Endothelial cell (in vitro differentiated cells): ENCODE results near the gene COL13A1. TPM values are rescaled to one million over a fixed set of nuclear protein-coding genes. Genes with fewer than 3 reads are reported as not detected.

Experiments
- DNase-seq: peaks from one replicate; pipeline ENCODE4 v3.0.0; 2021; ENCODE audit warnings: low spot score
- H3K27ac Mint-ChIP-seq: one replicate; pipeline ENCODE4 v1.8.0; 2021; ENCODE audit warnings: mixed read lengths, inconsistent platforms; ENCODE audit not compliant: unreplicated experiment
- H3K27me3 Mint-ChIP-seq: one replicate; pipeline ENCODE4 v1.8.0; 2021; ENCODE audit warnings: mild to moderate bottlenecking, moderate library complexity, mixed read lengths, inconsistent platforms; ENCODE audit not compliant: unreplicated experiment
- H3K36me3 Mint-ChIP-seq: one replicate; pipeline ENCODE4 v1.8.0; 2021; ENCODE audit warnings: mild to moderate bottlenecking, low read depth, mixed read lengths, inconsistent platforms; ENCODE audit not compliant: unreplicated experiment
- H3K4me1 Mint-ChIP-seq: one replicate; pipeline ENCODE4 v1.8.0; 2021; ENCODE audit warnings: mild to moderate bottlenecking, mixed read lengths, inconsistent platforms; ENCODE audit not compliant: unreplicated experiment
- H3K4me3 Mint-ChIP-seq: one replicate; pipeline ENCODE4 v1.8.0; 2021; ENCODE audit warnings: mild to moderate bottlenecking, mixed read lengths, inconsistent platforms; ENCODE audit not compliant: unreplicated experiment
- H3K9me3 Mint-ChIP-seq: one replicate; pipeline ENCODE4 v1.8.0; 2021; ENCODE audit warnings: mixed read lengths, inconsistent platforms; ENCODE audit not compliant: unreplicated experiment
- CTCF ChIP-seq: fragments of 200-600 bp; sonication (generic); IDR thresholded peaks from one replicate; pipeline ENCODE4 v1.5.0; 2021; ENCODE audit warnings: antibody characterized with exemption; ENCODE audit not compliant: unreplicated experiment
- total RNA-seq: library from RNA; stranded (reverse); fragmentation: NEBNext Ultra II Directional; extraction: Animal tissue kit (Norgen Biotek cat#: 25700); gene quantifications from one replicate; pipeline ENCODE4 v1.2.1, GENCODE V29; 2021; ENCODE audit not compliant: unreplicated experiment

Gene COL13A1
- total RNA-seq, 1 donor from 2014 or later: 22.6 TPM

- no peak for TF ChIP-seq CTCF
- H3K27me3 Mint-ChIP-seq: peaks cover 9% of the 10 kb centered on the region
- no peaks in the 10 kb centered on the region for H3K9me3 Mint-ChIP-seq
- H3K4me3 Mint-ChIP-seq: no peak overlapping the region
- no peak for DNase-seq
- H3K27ac Mint-ChIP-seq: no peak overlapping the region
- H3K36me3 Mint-ChIP-seq: no peaks in the 10 kb centered on the region
- H3K4me1 Mint-ChIP-seq: peaks cover 12% of the 10 kb centered on the region
These were observed 163.4 kb downstream of the COL13A1 start for GRCh38 chr10:69965086-69965485.

- no peak overlapping the region for H3K4me3 Mint-ChIP-seq
- H3K27me3 Mint-ChIP-seq: peaks cover 9% of the 10 kb centered on the region
- no peaks in the 10 kb centered on the region for H3K36me3 Mint-ChIP-seq
- no peak overlapping the region for H3K27ac Mint-ChIP-seq
- no peaks in the 10 kb centered on the region for H3K9me3 Mint-ChIP-seq
- peaks cover 12% of the 10 kb centered on the region for H3K4me1 Mint-ChIP-seq
- no peak for TF ChIP-seq CTCF
- DNase-seq: no peak
These were observed 164.4 kb downstream of the COL13A1 start for GRCh38 chr10:69965919-69966662.

- Mint-ChIP-seq H3K9me3 (no peaks in the 10 kb centered on the region), H3K27ac (no peak overlapping the region), H3K27me3 (no peaks in the 10 kb centered on the region), H3K36me3 (no peaks in the 10 kb centered on the region), H3K4me3 (no peak overlapping the region), H3K4me1 (peaks cover 4% of the 10 kb centered on the region)
- no peak for TF ChIP-seq CTCF
- DNase-seq: no peak
These were observed 167.1 kb downstream of the COL13A1 start for GRCh38 chr10:69968830-69969229.

- Mint-ChIP-seq H3K36me3 (no peaks in the 10 kb centered on the region), H3K4me3 (no peak overlapping the region), H3K27me3 (no peaks in the 10 kb centered on the region), H3K9me3 (no peaks in the 10 kb centered on the region), H3K27ac (no peak overlapping the region), H3K4me1 (peaks cover 3% of the 10 kb centered on the region)
- no peak for DNase-seq
- TF ChIP-seq CTCF: peak; percentile 8
These were observed 168.3 kb downstream of the COL13A1 start for GRCh38 chr10:69969977-69970376.

GRCh38 chr10:69972981-69973397, 171.3 kb downstream of the COL13A1 start:
- H3K9me3 Mint-ChIP-seq: no peaks in the 10 kb centered on the region
- H3K36me3 Mint-ChIP-seq: no peaks in the 10 kb centered on the region
- no peak overlapping the region for H3K27ac Mint-ChIP-seq
- H3K4me3 Mint-ChIP-seq: no peak overlapping the region
- DNase-seq: no peak
- no peaks in the 10 kb centered on the region for H3K27me3 Mint-ChIP-seq
- H3K4me1 Mint-ChIP-seq: peaks cover 3% of the 10 kb centered on the region
- no peak for TF ChIP-seq CTCF
